NCI-H82 treated with DMSO at 0.1 percent for 48 hours (cell line): ENCODE results near the gene UNCX.
"Not testable (repeated sequence)": the region's sequence is repeated elsewhere in the genome, so short reads cannot be mapped to it uniquely, and the experiment has no call there.

Experiments
- DNase-seq: peaks from one replicate; lab custom pipeline; 2025; ENCODE audit not compliant: unreplicated experiment; lab: John Stamatoyannopoulos, UW

The UNCX gene

DNA sequence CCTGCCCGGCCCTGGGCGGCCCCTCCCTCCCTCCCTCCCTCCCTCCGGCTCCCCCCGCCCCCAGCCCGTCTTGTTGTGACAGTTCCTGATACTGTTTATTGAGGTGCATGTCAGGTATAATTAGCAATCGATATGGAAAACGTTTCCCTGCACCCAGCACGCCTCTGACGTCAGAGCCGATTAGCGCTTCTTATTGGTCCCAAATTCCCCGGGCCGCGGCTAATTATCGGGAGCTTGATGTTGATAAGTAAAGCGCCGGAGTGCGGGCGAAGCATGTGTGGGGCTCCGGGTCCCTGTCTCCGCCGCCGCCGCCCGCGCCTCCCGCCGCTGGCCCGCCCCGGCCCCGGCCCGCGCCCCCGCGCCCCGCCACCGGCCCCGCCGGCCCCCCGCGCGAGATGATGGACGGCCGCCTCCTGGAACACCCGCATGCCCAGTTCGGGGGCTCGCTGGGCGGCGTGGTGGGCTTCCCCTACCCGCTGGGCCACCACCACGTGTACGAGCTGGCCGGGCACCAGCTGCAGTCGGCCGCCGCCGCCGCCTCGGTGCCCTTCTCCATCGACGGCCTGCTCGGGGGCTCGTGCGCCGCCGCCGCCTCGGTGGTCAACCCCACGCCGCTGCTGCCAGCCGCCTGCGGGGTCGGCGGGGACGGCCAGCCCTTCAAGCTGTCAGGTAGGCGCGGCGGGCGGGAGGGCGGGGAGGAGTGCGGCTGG is at the start of gene UNCX:
TSS of gene UNCX (plus strand) at position 250 of the 710 bp plus-strand sequence. CDS start at position 396, 146 bp downstream.
- DNase-seq, result no peak

GRCh38 chr7:1187127-1187526 is 45.5 kb upstream of the UNCX start:
- DNase-seq, result no peak

DNA sequence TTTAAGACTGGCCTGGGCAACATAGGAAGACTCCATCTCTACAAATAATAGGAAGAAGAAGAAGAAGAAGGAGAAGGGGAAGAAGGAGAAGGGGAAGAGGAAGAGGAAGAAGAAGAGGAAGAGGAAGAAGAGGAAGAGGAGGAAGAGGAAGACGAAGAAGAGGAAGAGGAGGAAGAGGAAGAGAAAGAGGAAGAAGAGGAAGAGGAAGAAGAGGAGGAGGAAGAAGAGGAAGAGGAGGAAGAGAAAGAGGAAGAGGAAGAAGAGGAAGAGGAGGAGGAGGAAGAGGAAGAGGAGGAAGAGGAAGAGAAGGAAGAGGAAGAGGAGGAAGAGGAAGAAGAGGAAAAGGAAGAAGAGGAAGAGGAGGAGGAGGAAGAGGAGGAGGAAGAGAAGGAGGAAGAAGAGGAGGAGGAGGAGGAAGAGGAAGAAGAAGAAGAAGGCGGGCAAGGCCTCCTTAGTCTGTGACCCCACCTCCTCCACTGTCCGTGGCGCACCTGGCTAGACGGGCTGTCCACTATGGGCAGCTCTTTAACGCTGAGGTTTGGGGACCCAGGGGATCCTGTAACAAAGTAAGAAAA is 43.9 kb upstream of the UNCX start:
- no peak for DNase-seq

- no peak for DNase-seq
Observed at GRCh38 chr7:1189986-1190772, 42.5 kb upstream of the UNCX start.

GRCh38 chr7:1192171-1192676 is 40.4 kb upstream of the UNCX start:
- no peak for DNase-seq

- DNase-seq, result no peak
Observed at GRCh38 chr7:1193593-1194424, 38.9 kb upstream of the UNCX start.

DNA sequence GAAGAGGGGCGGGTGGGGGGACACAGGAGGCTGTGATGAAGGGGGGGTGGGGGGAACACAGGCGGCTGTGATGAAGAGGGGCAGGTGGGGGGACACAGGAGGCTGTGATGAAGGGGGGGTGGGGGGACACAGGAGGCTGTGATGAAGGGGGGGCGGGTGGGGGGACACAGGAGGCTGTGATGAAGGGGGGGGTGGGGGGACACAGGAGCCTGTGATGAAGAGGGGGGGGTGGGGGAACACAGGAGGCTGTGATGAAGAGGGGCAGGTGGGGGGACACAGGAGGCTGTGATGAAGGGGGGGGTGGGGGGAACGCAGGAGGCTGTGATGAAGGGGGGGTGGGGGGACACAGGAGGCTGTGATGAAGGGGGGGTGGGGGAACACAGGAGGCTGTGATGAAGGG is 36.2 kb upstream of the UNCX start:
- DNase-seq, result not testable (repeated sequence)

DNA sequence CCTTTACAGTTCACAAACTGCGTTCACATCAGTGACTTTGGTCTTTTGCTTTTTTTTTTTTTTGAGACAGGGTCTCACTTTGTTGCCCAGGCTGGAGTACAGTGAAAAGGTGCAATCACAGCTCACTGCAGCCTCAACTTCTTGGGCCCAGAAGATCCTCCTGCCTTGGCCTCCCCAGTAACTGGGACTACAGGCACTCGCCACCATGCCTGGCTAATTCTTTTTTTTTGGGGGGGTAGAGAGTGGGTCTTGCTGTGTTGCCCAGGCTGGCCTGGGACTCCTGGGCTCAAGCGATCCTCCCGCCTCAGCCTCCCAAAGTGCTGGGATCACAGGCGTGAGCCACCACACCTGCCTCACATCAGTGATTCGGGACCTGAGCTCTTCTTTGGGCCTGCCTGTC is 35.7 kb upstream of the UNCX start:
- no peak for DNase-seq

DNA sequence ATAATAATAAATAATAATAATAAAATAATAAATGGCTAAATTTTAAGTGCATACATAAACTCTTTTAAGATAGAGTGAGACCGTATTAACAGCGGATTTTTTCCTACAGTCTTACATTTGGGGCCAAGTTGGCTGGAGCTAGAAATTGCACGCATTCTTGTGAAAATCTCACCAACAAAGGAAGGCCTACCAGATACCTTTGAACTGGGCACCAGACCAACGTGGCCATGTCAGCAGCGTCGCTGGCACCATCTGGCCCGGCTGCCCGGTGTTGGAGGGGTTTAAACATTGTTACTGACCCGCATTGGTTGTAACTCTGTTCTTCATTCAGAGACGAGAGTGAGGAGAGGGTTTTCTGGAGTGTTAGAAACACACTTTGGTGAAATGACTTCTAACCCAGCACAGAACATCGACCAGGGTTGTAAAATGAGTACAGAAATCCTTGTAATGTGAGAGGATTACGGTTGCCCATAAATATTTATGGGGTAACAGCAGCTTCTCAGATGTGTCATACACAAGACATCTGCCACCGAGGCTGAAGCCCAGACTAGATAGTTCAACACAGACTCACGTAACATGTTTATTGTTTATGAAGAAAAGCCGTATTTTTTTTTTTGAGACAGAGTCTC is 34.6 kb upstream of the UNCX start:
- no peak for DNase-seq

DNA sequence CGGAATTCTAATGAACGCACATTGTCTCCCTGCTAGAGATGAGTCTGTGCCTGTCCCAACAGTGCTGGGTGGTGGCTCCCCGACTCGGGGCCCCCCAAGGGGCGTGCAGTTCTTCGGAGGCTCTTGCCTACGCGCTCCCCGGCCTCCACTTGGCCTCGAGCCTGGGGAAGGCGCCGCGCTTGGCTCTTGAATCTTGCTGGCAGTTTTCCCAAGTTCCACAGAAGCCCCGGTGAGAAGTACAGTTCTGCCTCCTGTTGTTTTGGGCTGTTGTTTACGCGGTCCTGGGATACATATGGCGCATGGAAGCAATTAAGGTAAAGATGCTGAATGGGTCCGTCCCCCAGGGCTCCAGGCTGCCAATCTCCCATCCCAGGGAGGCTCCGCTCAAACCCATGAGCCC is 32.6 kb upstream of the UNCX start:
- no peak for DNase-seq

DNA sequence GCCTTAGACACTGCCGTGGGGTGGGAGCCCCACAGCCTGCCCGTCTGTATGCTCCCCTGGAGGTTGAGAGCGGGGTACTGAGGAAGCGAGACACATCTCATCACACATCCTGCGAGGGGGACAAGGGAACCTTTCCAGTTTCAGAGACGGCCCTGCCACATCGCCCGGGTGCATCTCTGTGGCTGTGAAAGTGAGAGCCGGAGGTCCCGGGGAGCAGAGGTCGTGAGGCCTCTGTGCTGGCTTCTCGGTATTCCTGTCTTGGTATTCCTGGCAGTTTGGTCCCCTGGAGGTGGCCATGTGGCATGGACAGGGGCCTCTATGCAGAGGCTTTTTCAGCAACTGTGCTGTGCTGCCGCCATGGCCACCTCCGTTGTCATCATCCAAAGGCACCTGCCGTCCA is 30.8 kb upstream of the UNCX start:
- no peak for DNase-seq

DNA sequence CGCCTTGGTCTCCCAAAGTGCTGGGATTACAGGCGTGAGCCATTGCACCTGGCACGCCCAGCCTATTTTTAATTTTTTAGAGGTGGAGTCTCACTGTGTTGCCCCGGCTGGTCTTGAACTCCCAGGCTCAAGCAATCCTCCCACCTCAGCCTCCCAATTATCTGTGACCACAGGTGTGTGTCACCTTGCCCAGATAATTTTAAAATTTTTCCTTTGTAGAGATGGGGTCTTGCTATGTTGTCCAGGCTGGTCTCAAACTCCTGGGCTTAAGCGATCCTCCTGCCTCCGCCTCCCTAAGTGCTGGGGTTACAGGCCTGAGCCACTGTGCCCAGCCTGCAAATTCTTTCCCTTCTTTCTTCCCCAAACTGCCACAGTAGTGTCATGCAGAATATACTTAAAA is 29.8 kb upstream of the UNCX start:
- not testable (repeated sequence) for DNase-seq

DNA sequence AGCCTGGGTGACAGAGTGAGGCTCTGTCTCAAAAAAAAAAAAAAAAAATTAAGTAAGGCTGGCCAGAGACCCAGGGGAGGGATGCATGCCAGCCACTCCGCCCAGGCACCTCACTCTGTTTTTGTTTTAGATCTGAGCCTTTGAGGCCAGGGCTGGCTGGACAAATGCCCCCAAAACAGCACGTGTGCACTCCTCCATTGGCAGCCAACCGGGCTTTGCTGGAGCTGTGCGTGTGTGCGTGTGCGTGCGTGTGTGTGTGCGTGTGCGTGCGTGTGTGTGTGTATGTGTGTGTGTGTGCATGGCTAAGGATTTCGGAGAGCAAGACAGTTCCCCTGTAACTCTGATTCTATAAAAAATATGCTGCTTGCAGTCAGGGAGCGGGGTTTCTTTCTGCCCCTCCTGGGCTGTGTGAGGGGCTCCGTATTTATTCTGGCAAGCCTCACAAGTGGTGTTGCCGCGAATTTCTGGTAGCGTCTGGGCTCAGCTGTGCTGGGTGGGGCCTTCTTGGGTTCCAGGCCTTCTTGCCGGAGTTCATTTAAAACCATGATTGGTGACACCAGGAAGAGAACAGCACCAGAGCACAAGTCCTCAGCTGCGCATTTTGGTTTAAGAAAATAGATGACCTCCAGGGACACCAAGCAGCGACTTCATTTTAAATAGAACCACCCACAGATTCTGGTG is 28.1 kb upstream of the UNCX start:
- DNase-seq, result no peak

GRCh38 chr7:1205742-1206141 is 26.9 kb upstream of the UNCX start:
- DNase-seq, result not testable (repeated sequence)

GRCh38 chr7:1209097-1209496 is 23.6 kb upstream of the UNCX start:
- no peak for DNase-seq

GRCh38 chr7:1210321-1210978 is 22.2 kb upstream of the UNCX start:
- no peak for DNase-seq

- DNase-seq, result no peak
Observed at GRCh38 chr7:1210979-1211608, 21.6 kb upstream of the UNCX start.

DNA sequence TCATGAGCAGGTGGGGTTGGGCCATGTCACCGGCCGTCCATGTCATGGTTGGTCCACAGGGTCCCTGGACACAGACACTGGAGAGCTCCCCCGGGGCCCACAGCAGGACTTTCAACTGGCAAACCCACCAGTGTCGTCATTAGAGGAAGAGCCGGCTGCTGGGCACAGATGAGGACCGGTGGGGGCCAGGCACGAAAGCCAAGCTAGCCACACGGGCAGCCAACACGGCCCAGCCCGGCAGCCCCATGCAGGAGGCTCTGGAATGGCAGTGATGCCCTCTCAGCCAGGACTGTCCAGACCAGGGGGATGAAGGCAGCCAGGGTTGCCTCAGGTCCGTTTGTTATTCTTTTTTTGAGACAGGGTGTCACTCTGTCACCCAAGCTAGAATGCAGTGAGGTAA is 21.1 kb upstream of the UNCX start:
- no peak for DNase-seq

GRCh38 chr7:1212025-1212424 is 20.6 kb upstream of the UNCX start:
- DNase-seq, result not testable (repeated sequence)
